Adrenal gland (tissue), 12 donors: ENCODE results near the gene TP53AIP1. TPM values are rescaled to one million over a fixed set of nuclear protein-coding genes. Genes with fewer than 3 reads are reported as not detected.
A peak's percentile ranks its signal among the peaks of the same experiment; 100 is the strongest.

ENCODE experiments used
- DNase-seq, 7 donors: peaks; one replicate each; pipeline ENCODE4 v3.0.0-alpha.2; 2019 to 2020
- H3K27ac ChIP-seq, 5 donors: fragments of 200-600 bp; sonication (generic) in 4 of 5; 1 replicate in 3 of 5; 2 replicates in 2 of 5; pipeline versions ENCODE4 v1.5.1 to v1.8.0; 2016 to 2020; ENCODE audit warnings: mild to moderate bottlenecking in 1 of 5
- H3K27me3 ChIP-seq: fragments of 200-600 bp; 2 replicates; pipeline ENCODE4 v1.8.0; 2021
- H3K36me3 ChIP-seq, 2 donors: fragments of 200-600 bp; replicated peaks in 1 of 2; 1 replicate in 1 of 2; 2 replicates in 1 of 2; pipeline versions ENCODE4 v1.5.1 to v1.8.0; 2018 to 2022
- H3K4me1 ChIP-seq, 2 donors: fragments of 200-600 bp; replicated peaks in 1 of 2; 1 replicate in 1 of 2; 2 replicates in 1 of 2; pipeline versions ENCODE4 v1.5.1 to v1.8.0; 2018 to 2021
- H3K4me3 ChIP-seq, 4 donors: fragments of 200-600 bp; sonication (generic) in 3 of 4; one replicate each; pipeline ENCODE4 v1.5.1; 2016 to 2018
- H3K9me3 ChIP-seq, 3 donors: fragments of 200-600 bp; sonication (generic) in 1 of 3; replicated peaks in 1 of 3; 1 replicate in 2 of 3; 2 replicates in 1 of 3; pipeline versions ENCODE4 v1.5.1 to v1.8.0; 2016 to 2021
- POLR2A ChIP-seq, 2 donors: fragments of 450-650 bp; IDR thresholded peaks; one replicate each; pipeline ENCODE4 v1.6.1; 2017; ENCODE audit warnings: antibody characterized with exemption in 2 of 2, mild to moderate bottlenecking in 2 of 2, moderate library complexity in 1 of 2
- WGBS, 4 donors: extraction: QIAGEN DNeasy Blood & Tissue Kit in 2 of 4; methylation state at CpG; one replicate each; pipeline versions ENCODE4 v1.1.5 to v1.1.7; 2013 to 2017; 5-methylcytosine and 5-hydroxymethylcytosine counted together
- intact Hi-C, 2 donors: fragments of 100-400 bp; cut with DNase I; formaldehyde crosslinking; loops; one replicate each; pipeline versions ENCODE4 v1.14.1 to v1.15.0; 2022 to 2023
- polyA plus RNA-seq, 3 donors: library from polyadenylated mRNA; stranded (reverse); fragments of 200-250 nt in 2 of 3; fragments of 350-450 nt in 1 of 3; fragmentation: Illumina TruSeq in 1 of 3; extraction: RNeasy Lipid Tissue Mini Kit (QIAGEN cat#74804) in 1 of 3; gene quantifications; one replicate each; pipeline ENCODE4 v1.2.3, GENCODE V29; 2013 to 2014
- total RNA-seq, 9 donors: library from RNA; depleted of rRNA in 4 of 9; stranded (reverse); fragments of >200 nt in 4 of 9; fragments of 120-200 nt in 1 of 9; fragmentation: NEBNext Ultra II Directional in 1 of 9; extraction: Animal tissue kit (Norgen Biotek cat#: 25700) in 1 of 9; gene quantifications; one replicate each; pipeline versions ENCODE4 v1.1.0 to v1.2.4, GENCODE V29; 2013 to 2023
- TF ChIP-seq, protein P1 (sequence below), 6 experiments: fragments of 450-650 bp in 4 of 6; fragments of 200-600 bp in 2 of 6; sonication (generic) in 1 of 6; IDR thresholded peaks; 1 replicate in 5 of 6; 2 replicates in 1 of 6; pipeline versions ENCODE4 v1.5.1 to v1.8.0; 2016 to 2021; ENCODE audit warnings: antibody characterized with exemption in 6 of 6, mild to moderate bottlenecking in 2 of 6, moderate library complexity in 1 of 6
- donor health status: healthy with polysubstance abuse.
- donor health status: Bipolar disorder and iron deficiency.
- donor health status: DM: yes; HTN: yes; CAD: no.
- donor health status: DM: no; HTN: no; CAD: no.
- donor health status: DM: no; HTN: no; CAD: no.
- donor health status: DM: yes; HTN: yes; CAD: no.

Gene TP53AIP1
- total and polyA plus RNA-seq, 12 donors, result 0.11 to 1.7 (median 0.30) TPM; not detected in 2

- Histone ChIP-seq H3K27me3 (no peaks in the 10 kb centered on the region), H3K36me3 (no peaks in the 10 kb centered on the region), H3K4me1 (peaks cover 23 to 97% of the 10 kb centered on the region in 2 donors), H3K4me3 (no peak overlapping the region), H3K27ac (peak overlapping the region in 2 of 5 donors; percentile 84), H3K9me3 (no peaks in the 10 kb centered on the region)
- no peak for DNase-seq
- TF ChIP-seq POLR2A (IDR thresholded peaks at IDR 0.05), result no peak
- TF ChIP-seq, protein P1, sequence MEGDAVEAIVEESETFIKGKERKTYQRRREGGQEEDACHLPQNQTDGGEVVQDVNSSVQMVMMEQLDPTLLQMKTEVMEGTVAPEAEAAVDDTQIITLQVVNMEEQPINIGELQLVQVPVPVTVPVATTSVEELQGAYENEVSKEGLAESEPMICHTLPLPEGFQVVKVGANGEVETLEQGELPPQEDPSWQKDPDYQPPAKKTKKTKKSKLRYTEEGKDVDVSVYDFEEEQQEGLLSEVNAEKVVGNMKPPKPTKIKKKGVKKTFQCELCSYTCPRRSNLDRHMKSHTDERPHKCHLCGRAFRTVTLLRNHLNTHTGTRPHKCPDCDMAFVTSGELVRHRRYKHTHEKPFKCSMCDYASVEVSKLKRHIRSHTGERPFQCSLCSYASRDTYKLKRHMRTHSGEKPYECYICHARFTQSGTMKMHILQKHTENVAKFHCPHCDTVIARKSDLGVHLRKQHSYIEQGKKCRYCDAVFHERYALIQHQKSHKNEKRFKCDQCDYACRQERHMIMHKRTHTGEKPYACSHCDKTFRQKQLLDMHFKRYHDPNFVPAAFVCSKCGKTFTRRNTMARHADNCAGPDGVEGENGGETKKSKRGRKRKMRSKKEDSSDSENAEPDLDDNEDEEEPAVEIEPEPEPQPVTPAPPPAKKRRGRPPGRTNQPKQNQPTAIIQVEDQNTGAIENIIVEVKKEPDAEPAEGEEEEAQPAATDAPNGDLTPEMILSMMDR (IDR thresholded peaks at IDR 0.05), result no peak
- 60 to 70% (median 63%) methylated on average over 16 to 29 of the region's 29 CpGs for WGBS, 4 donors
- intact Hi-C loops, result no loop called here
Measured at GRCh38 chr11:128901653-128902514, 40.8 kb downstream of the TP53AIP1 start.

DNA sequence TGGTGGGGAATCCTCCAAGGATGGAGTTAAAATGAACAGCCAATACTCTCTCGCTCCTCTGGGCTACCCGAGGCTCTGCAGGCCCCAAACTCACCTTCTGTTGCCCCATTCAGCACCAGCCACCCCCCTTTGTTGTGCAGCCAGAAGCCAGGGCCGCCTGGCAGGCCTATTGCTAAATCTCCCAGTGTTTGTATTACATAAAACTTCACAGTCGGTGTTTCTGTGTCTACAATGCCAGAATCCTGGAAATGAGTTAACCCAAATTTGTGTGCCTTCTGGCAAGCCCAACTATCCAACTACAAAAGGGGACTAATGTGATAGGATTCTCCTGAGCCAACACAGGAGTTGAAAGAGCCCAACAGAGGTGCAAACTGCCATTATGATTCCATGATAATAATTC, 42.2 kb downstream of the TP53AIP1 start:
- peak in 6 of 7 donors; percentile 69 to 84 (median 71) for DNase-seq
- 36 to 57% (median 41%) methylated on average over 4 of the region's 4 CpGs for WGBS, 4 donors
- intact Hi-C loops, result no loop called here

GRCh38 chr11:128898580-128899344, 43.9 kb downstream of the TP53AIP1 start:
- no peaks in the 10 kb centered on the region for H3K9me3 ChIP-seq
- H3K36me3 ChIP-seq, result no peaks in the 10 kb centered on the region
- H3K27me3 ChIP-seq, result no peaks in the 10 kb centered on the region
- H3K27ac ChIP-seq, result peak overlapping the region; percentile 5 to 69 (median 59)
- peaks cover 27 to 100% of the 10 kb centered on the region in 2 donors for H3K4me1 ChIP-seq
- peak; percentile 76 to 93 (median 88) for DNase-seq
- 56 to 61% (median 59%) methylated on average over 13 of the region's 13 CpGs for WGBS, 4 donors
- peak in 1 of 2 donors; percentile 6 for TF ChIP-seq POLR2A (IDR thresholded peaks at IDR 0.05)
- TF ChIP-seq, protein P1 (IDR thresholded peaks at IDR 0.05), result no peak
- intact Hi-C loops, result no loop called here
- H3K4me3 ChIP-seq, result peak overlapping the region in 1 of 4 donors; percentile 14

More for the DNA sequence above, 42.2 kb downstream of the TP53AIP1 start:
- no peak overlapping the region for H3K4me3 ChIP-seq
- no peak for TF ChIP-seq POLR2A (IDR thresholded peaks at IDR 0.05)
- TF ChIP-seq, protein P1 (IDR thresholded peaks at IDR 0.05), result no peak
- peak overlapping the region in 3 of 5 donors; percentile 30 to 58 (median 52) for H3K27ac ChIP-seq
- no peaks in the 10 kb centered on the region for H3K36me3 ChIP-seq
- peaks cover 30 to 99% of the 10 kb centered on the region in 2 donors for H3K4me1 ChIP-seq
- H3K27me3 ChIP-seq, result no peaks in the 10 kb centered on the region
- no peaks in the 10 kb centered on the region for H3K9me3 ChIP-seq

- H3K4me3 ChIP-seq, result peak overlapping the region in 1 of 4 donors; percentile 23
- H3K27ac ChIP-seq, result peak overlapping the region; percentile 5 to 69 (median 59)
- H3K4me1 ChIP-seq, result peaks cover 35 to 100% of the 10 kb centered on the region in 2 donors
- intact Hi-C loops, result no loop called here
- H3K36me3 ChIP-seq, result no peaks in the 10 kb centered on the region
- H3K27me3 ChIP-seq, result no peaks in the 10 kb centered on the region
- WGBS, 4 donors, result 31 to 47% (median 34%) methylated on average over 1 of the region's 1 CpG
- peak in 1 of 2 donors; percentile 17 for TF ChIP-seq POLR2A (IDR thresholded peaks at IDR 0.05)
- TF ChIP-seq, protein P1 (IDR thresholded peaks at IDR 0.05), result no peak
- no peaks in the 10 kb centered on the region for H3K9me3 ChIP-seq
- DNase-seq, result no peak
Measured at GRCh38 chr11:128897826-128898225, 44.8 kb downstream of the TP53AIP1 start.
